Activated CD4-positive, alpha-beta T cell treated with anti-CD3 and anti-CD28 coated beads for 36 hours (primary cell): ENCODE results near the gene SPARCL1. TPM values are rescaled to one million over a fixed set of nuclear protein-coding genes. Genes with fewer than 3 reads are reported as not detected.

Experiments
- ATAC-seq: fragments of 200-7000 bp; cut with Tn5 transposase; one replicate; pipeline ENCODE4 v1.10.0; 2021; ENCODE audit warnings: mild to moderate bottlenecking, moderate library complexity
- CTCF ChIA-PET: fragments of 350-600 bp; sonication (Branson Sonifier 250); formaldehyde crosslinking; loops from one replicate; lab custom pipeline; 2021; ENCODE audit warnings: antibody characterized with exemption; lab: Charles Lee
- POLR2A ChIA-PET: fragments of 350-600 bp; sonication (Branson Sonifier 250); formaldehyde crosslinking; loops from one replicate; lab custom pipeline; 2021; ENCODE audit warnings: antibody characterized with exemption, inconsistent platforms; lab: Charles Lee
- DNase-seq: peaks from one replicate; pipeline ENCODE4 v3.0.0-alpha.2; 2020
- H3K27ac Mint-ChIP-seq: one replicate; pipeline ENCODE4 v1.8.0; 2021; ENCODE audit warnings: mixed read lengths
- H3K27me3 Mint-ChIP-seq: one replicate; pipeline ENCODE4 v1.8.0; 2021; ENCODE audit warnings: mixed read lengths
- H3K36me3 Mint-ChIP-seq: one replicate; pipeline ENCODE4 v1.8.0; 2021; ENCODE audit warnings: low read depth, mixed read lengths
- H3K4me1 Mint-ChIP-seq: one replicate; pipeline ENCODE4 v1.8.0; 2021; ENCODE audit warnings: mixed read lengths
- H3K4me3 Mint-ChIP-seq: one replicate; pipeline ENCODE4 v1.8.0; 2021; ENCODE audit warnings: mild to moderate bottlenecking, moderate library complexity, mixed read lengths
- H3K9me3 Mint-ChIP-seq: one replicate; pipeline ENCODE4 v1.8.0; 2021; ENCODE audit warnings: low read depth, mixed read lengths
- intact Hi-C, 2 experiments: fragments of 100-400 bp; cut with DNase I in 1 of 2; cut with micrococcal nuclease in 1 of 2; formaldehyde crosslinking; loops; one replicate each; pipeline versions ENCODE4 v1.14.2 to v1.15.1; 2022 to 2024; cut with DNase I, micrococcal nuclease
- total RNA-seq, 2 experiments: library from RNA; stranded (reverse); gene quantifications; one replicate each; pipeline ENCODE4 v1.2.3, GENCODE V29; 2021

Gene SPARCL1
- total RNA-seq, 2 experiments from 2014 or later: not detected

DNA sequence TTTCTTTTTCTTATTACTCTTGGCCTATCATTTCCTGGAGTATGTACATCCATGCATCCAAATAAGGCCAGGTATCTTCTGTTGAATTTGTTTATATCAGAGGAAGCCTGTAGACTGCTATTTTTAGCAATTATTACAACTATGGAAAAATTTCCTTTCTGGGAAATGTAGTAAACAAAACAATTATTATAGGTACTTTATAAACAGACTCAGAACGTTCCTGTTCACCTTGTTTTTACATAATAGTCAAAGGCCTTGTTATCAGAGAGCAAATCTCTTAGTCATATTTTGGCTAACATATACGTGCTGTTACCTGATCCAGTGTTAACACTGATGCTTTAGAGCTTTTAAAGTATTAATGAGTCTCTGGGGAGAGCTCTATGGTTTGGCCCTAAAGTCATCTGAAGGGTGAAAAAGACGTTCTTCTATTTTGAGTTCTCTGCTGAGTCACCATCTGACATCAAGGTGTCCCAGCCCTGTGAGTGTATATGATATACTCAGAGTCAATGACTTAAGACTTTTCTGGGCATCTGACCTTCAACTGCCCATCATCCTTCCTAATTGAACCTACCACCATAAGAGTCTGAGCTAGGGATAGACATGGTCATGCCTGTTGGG lies 7.3 kb downstream of the SPARCL1 start:
- Mint-ChIP-seq H3K4me1 (no peaks in the 10 kb centered on the region), H3K4me3 (no peak overlapping the region), H3K27me3 (no peaks in the 10 kb centered on the region), H3K27ac (no peak overlapping the region), H3K9me3 (peaks cover 13% of the 10 kb centered on the region), H3K36me3 (peaks cover 2% of the 10 kb centered on the region)
- intact Hi-C loops: no loop called here
- ATAC-seq (no peak), DNase-seq (no peak)
- ChIA-PET POLR2A (no interaction called here), CTCF (interaction anchor here (0.7 to 1.4 kb wide), 2 partner anchors 10 to 456 kb away, joined by 3 read pairs; no protein-coding TSS in a partner anchor)

DNA sequence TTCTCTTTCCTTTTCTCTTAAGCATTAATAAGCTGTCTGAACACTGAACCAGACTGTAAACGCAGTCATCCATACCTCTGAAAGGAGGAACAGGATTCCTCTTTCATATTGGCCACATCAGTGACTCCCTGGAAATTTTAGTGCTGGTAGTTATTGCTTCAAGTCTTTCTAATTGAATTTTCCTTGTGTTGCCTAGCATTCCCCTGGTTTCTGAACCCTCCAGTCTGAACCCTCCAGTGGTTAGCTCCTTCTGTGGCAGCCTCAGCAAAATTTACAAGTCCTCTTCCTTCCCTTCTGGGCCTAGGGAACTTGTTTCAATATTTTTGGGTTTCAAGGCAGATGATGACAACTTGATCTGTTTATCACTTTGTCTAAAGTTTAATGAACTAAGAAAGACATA lies 7.9 kb downstream of the SPARCL1 start:
- no peak for DNase-seq
- ATAC-seq: no peak
- Mint-ChIP-seq H3K4me3 (no peak overlapping the region), H3K27ac (no peak overlapping the region), H3K4me1 (no peaks in the 10 kb centered on the region), H3K36me3 (peaks cover 2% of the 10 kb centered on the region), H3K9me3 (peaks cover 13% of the 10 kb centered on the region), H3K27me3 (no peaks in the 10 kb centered on the region)
- ChIA-PET CTCF (no interaction called here), POLR2A (no interaction called here)
- intact Hi-C loops: no loop called here

- ChIA-PET CTCF (no interaction called here), POLR2A (no interaction called here)
- DNase-seq (no peak), ATAC-seq (no peak)
- intact Hi-C loops: no loop called here
- no peaks in the 10 kb centered on the region for H3K27me3 Mint-ChIP-seq
- H3K9me3 Mint-ChIP-seq: no peaks in the 10 kb centered on the region
- H3K4me1 Mint-ChIP-seq: no peaks in the 10 kb centered on the region
- H3K4me3 Mint-ChIP-seq: no peak overlapping the region
- no peak overlapping the region for H3K27ac Mint-ChIP-seq
- no peaks in the 10 kb centered on the region for H3K36me3 Mint-ChIP-seq
These were observed 11.6 kb downstream of the SPARCL1 start for GRCh38 chr4:87517621-87518020.

DNA sequence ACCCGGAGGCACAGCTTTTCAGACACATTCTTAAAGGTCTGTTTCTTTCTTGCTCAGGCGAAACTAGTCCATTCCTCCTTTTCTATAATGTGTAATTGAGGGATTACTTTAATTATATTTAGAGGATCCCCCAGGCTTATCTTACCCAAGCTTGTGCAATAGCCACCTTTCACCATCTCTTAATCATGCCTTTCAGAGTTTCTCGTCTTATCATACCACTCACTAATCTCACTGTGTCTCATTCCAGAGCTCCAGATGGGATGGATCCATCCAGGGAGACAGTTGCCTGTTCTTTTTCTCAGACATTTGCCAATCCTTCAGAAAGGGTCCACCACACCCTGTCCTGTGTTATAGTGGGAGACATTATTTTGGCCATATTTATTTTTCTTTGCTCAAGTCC lies 12.5 kb downstream of the SPARCL1 start:
- CTCF ChIA-PET: interaction anchor here (0.7 kb wide), 1 partner anchor 351 kb away, joined by 3 read pairs; no protein-coding TSS in a partner anchor
- ATAC-seq: no peak

GRCh38 chr4:87512400-87512799 lies 16.8 kb downstream of the SPARCL1 start:
- POLR2A ChIA-PET: no interaction called here
- H3K4me1 Mint-ChIP-seq: no peaks in the 10 kb centered on the region
- H3K36me3 Mint-ChIP-seq: no peaks in the 10 kb centered on the region
- H3K4me3 Mint-ChIP-seq: no peak overlapping the region
- ATAC-seq (no peak), DNase-seq (no peak)
- H3K27me3 Mint-ChIP-seq: no peaks in the 10 kb centered on the region
- intact Hi-C loops: no loop called here
- no peak overlapping the region for H3K27ac Mint-ChIP-seq
- CTCF ChIA-PET: no interaction called here
- no peaks in the 10 kb centered on the region for H3K9me3 Mint-ChIP-seq

More for the DNA sequence above, 12.5 kb downstream of the SPARCL1 start:
- intact Hi-C loops: no loop called here
- DNase-seq: no peak
- Mint-ChIP-seq H3K9me3 (no peaks in the 10 kb centered on the region), H3K36me3 (no peaks in the 10 kb centered on the region), H3K4me3 (no peak overlapping the region), H3K27me3 (no peaks in the 10 kb centered on the region), H3K4me1 (no peaks in the 10 kb centered on the region), H3K27ac (no peak overlapping the region)
- POLR2A ChIA-PET: no interaction called here

- ChIA-PET CTCF (no interaction called here), POLR2A (no interaction called here)
- intact Hi-C loops: no loop called here
- no peaks in the 10 kb centered on the region for H3K36me3 Mint-ChIP-seq
- no peaks in the 10 kb centered on the region for H3K27me3 Mint-ChIP-seq
- H3K27ac Mint-ChIP-seq: no peak overlapping the region
- H3K9me3 Mint-ChIP-seq: no peaks in the 10 kb centered on the region
- no peaks in the 10 kb centered on the region for H3K4me1 Mint-ChIP-seq
- H3K4me3 Mint-ChIP-seq: no peak overlapping the region
- DNase-seq: no peak
- ATAC-seq: no peak
These were observed 17.7 kb downstream of the SPARCL1 start for GRCh38 chr4:87511500-87511899.

- Mint-ChIP-seq H3K9me3 (no peaks in the 10 kb centered on the region), H3K4me3 (no peak overlapping the region), H3K4me1 (no peaks in the 10 kb centered on the region), H3K36me3 (no peaks in the 10 kb centered on the region), H3K27me3 (no peaks in the 10 kb centered on the region), H3K27ac (no peak overlapping the region)
- DNase-seq (no peak), ATAC-seq (no peak)
- ChIA-PET POLR2A (no interaction called here), CTCF (no interaction called here)
- intact Hi-C loops: no loop called here
These were observed 18.4 kb downstream of the SPARCL1 start for GRCh38 chr4:87510747-87511146.

- ChIA-PET CTCF (no interaction called here), POLR2A (no interaction called here)
- DNase-seq (no peak), ATAC-seq (no peak)
- H3K4me3 Mint-ChIP-seq: no peak overlapping the region
- H3K9me3 Mint-ChIP-seq: no peaks in the 10 kb centered on the region
- peaks cover 2% of the 10 kb centered on the region for H3K27me3 Mint-ChIP-seq
- intact Hi-C loops: no loop called here
- H3K36me3 Mint-ChIP-seq: no peaks in the 10 kb centered on the region
- no peaks in the 10 kb centered on the region for H3K4me1 Mint-ChIP-seq
- no peak overlapping the region for H3K27ac Mint-ChIP-seq
These were observed 22.0 kb downstream of the SPARCL1 start for GRCh38 chr4:87506974-87507701.

- ATAC-seq (no peak), DNase-seq (peak; percentile 11)
- Mint-ChIP-seq H3K4me1 (no peaks in the 10 kb centered on the region), H3K9me3 (no peaks in the 10 kb centered on the region), H3K36me3 (no peaks in the 10 kb centered on the region), H3K27me3 (peaks cover 2% of the 10 kb centered on the region), H3K4me3 (no peak overlapping the region), H3K27ac (no peak overlapping the region)
- CTCF ChIA-PET: no interaction called here
- intact Hi-C loops: no loop called here
- POLR2A ChIA-PET: no interaction called here
These were observed 23.3 kb downstream of the SPARCL1 start for GRCh38 chr4:87505862-87506261.

- ATAC-seq (no peak), DNase-seq (no peak)
- Mint-ChIP-seq H3K27me3 (peaks cover 2% of the 10 kb centered on the region), H3K27ac (no peak overlapping the region), H3K9me3 (no peaks in the 10 kb centered on the region), H3K36me3 (no peaks in the 10 kb centered on the region), H3K4me1 (peaks cover 17% of the 10 kb centered on the region), H3K4me3 (no peak overlapping the region)
- ChIA-PET CTCF (no interaction called here), POLR2A (no interaction called here)
- intact Hi-C loops: no loop called here
These were observed 26.5 kb downstream of the SPARCL1 start for GRCh38 chr4:87502580-87503238.

GRCh38 chr4:87500092-87500462 lies 29.1 kb downstream of the SPARCL1 start:
- Mint-ChIP-seq H3K4me3 (no peak overlapping the region), H3K27ac (no peak overlapping the region), H3K36me3 (no peaks in the 10 kb centered on the region), H3K27me3 (peaks cover 2% of the 10 kb centered on the region), H3K9me3 (no peaks in the 10 kb centered on the region), H3K4me1 (peaks cover 17% of the 10 kb centered on the region)
- intact Hi-C loops: no loop called here
- POLR2A ChIA-PET: no interaction called here
- CTCF ChIA-PET: no interaction called here
- ATAC-seq (peak; percentile 61), DNase-seq (no peak)
